Parathyroid adenoma (tissue), 2 donors: Measurements from ENCODE around the gene PRKAR1B.

ENCODE experiments used
- H2AFZ ChIP-seq: fragments of 300-600 bp; sonication (generic); one replicate; pipeline ENCODE4 v1.7.0; 2017; ENCODE audit warnings: antibody characterized with exemption, mild to moderate bottlenecking
- H3K27ac ChIP-seq: fragments of 300-600 bp; sonication (generic); one replicate; pipeline ENCODE4 v1.7.0; 2017
- H3K27me3 ChIP-seq: fragments of 300-600 bp; sonication (generic); one replicate; pipeline ENCODE4 v1.7.0; 2017; ENCODE audit warnings: low read length; ENCODE audit not compliant: control insufficient read depth, insufficient read depth
- H3K36me3 ChIP-seq: fragments of 300-600 bp; sonication (generic); one replicate; pipeline ENCODE4 v1.7.0; 2017; ENCODE audit warnings: low read length; ENCODE audit not compliant: control insufficient read depth, insufficient read depth
- H3K4me1 ChIP-seq: fragments of 300-600 bp; sonication (generic); one replicate; pipeline ENCODE4 v1.7.0; 2017; ENCODE audit warnings: control low read depth
- H3K4me2 ChIP-seq: fragments of 300-600 bp; sonication (generic); one replicate; pipeline ENCODE4 v1.7.0; 2017; ENCODE audit warnings: low read length
- H3K4me3 ChIP-seq: fragments of 300-600 bp; sonication (generic); one replicate; pipeline ENCODE4 v1.7.0; 2017; ENCODE audit warnings: low read depth, low read length
- H3K79me2 ChIP-seq: fragments of 300-600 bp; sonication (generic); one replicate; pipeline ENCODE4 v1.7.0; 2017; ENCODE audit warnings: control low read depth
- H3K9ac ChIP-seq: fragments of 300-600 bp; sonication (generic); one replicate; pipeline ENCODE4 v1.7.0; 2017; ENCODE audit warnings: mild to moderate bottlenecking
- H3K9me3 ChIP-seq: fragments of 300-600 bp; sonication (generic); one replicate; pipeline ENCODE4 v1.7.0; 2017; ENCODE audit warnings: low read length; ENCODE audit not compliant: control insufficient read depth
- CTCF ChIP-seq: fragments of 300-600 bp; sonication (generic); IDR thresholded peaks from one replicate; pipeline ENCODE4 v1.7.0; 2017; ENCODE audit warnings: antibody characterized with exemption, mild to moderate bottlenecking
- donor health status: primary hyperparathyroidism.

PRKAR1B gene

GRCh38 chr7:690478-691360, 36.4 kb downstream of the PRKAR1B start:
- H3K4me2 ChIP-seq = no peak overlapping the region
- H3K4me3 ChIP-seq = no peak overlapping the region
- no peak for TF ChIP-seq CTCF
- no peak overlapping the region for H3K9ac ChIP-seq
- no peaks in the 10 kb centered on the region for H3K4me1 ChIP-seq
- H3K36me3 ChIP-seq = no peaks in the 10 kb centered on the region
- no peak overlapping the region for H3K27ac ChIP-seq
- peaks cover 3% of the 10 kb centered on the region for H3K79me2 ChIP-seq
- no peaks in the 10 kb centered on the region for H3K9me3 ChIP-seq
- H2AFZ ChIP-seq = no peak overlapping the region
- H3K27me3 ChIP-seq = no peaks in the 10 kb centered on the region

GRCh38 chr7:685540-685939, 41.5 kb downstream of the PRKAR1B start:
- no peak overlapping the region for H2AFZ ChIP-seq
- no peak overlapping the region for H3K4me3 ChIP-seq
- no peak overlapping the region for H3K9ac ChIP-seq
- no peaks in the 10 kb centered on the region for H3K36me3 ChIP-seq
- H3K79me2 ChIP-seq = peaks cover 10% of the 10 kb centered on the region
- no peaks in the 10 kb centered on the region for H3K9me3 ChIP-seq
- H3K4me1 ChIP-seq = no peaks in the 10 kb centered on the region
- H3K27me3 ChIP-seq = no peaks in the 10 kb centered on the region
- no peak overlapping the region for H3K4me2 ChIP-seq
- H3K27ac ChIP-seq = no peak overlapping the region
- TF ChIP-seq CTCF = no peak

- Histone ChIP-seq H3K4me3 (no peak overlapping the region), H3K27ac (no peak overlapping the region)
Measured at GRCh38 chr7:684416-684815, 42.7 kb downstream of the PRKAR1B start.

GRCh38 chr7:683526-684205, 43.4 kb downstream of the PRKAR1B start:
- H3K27me3 ChIP-seq = no peaks in the 10 kb centered on the region
- no peak overlapping the region for H3K9ac ChIP-seq
- H3K36me3 ChIP-seq = no peaks in the 10 kb centered on the region
- H3K27ac ChIP-seq = no peak overlapping the region
- H3K79me2 ChIP-seq = peaks cover 10% of the 10 kb centered on the region
- H3K4me1 ChIP-seq = no peaks in the 10 kb centered on the region
- H3K9me3 ChIP-seq = no peaks in the 10 kb centered on the region
- H2AFZ ChIP-seq = no peak overlapping the region
- H3K4me3 ChIP-seq = no peak overlapping the region
- H3K4me2 ChIP-seq = no peak overlapping the region
- no peak for TF ChIP-seq CTCF

More at GRCh38 chr7:684416-684815, 42.7 kb downstream of the PRKAR1B start:
- Histone ChIP-seq H3K9ac (no peak overlapping the region), H3K79me2 (peaks cover 10% of the 10 kb centered on the region), H3K27me3 (no peaks in the 10 kb centered on the region), H3K36me3 (no peaks in the 10 kb centered on the region), H3K4me2 (no peak overlapping the region), H3K9me3 (no peaks in the 10 kb centered on the region), H2AFZ (no peak overlapping the region), H3K4me1 (no peaks in the 10 kb centered on the region)
- TF ChIP-seq CTCF = no peak
